NOMO-1 treated with DMSO at 0.1 percent for 48 hours (cell line): ENCODE measurements around the gene ZNF175.
A peak's percentile ranks its signal among the peaks of the same experiment; 100 is the strongest.

ENCODE experiments used
- DNase-seq: peaks from one replicate; lab custom pipeline; 2025; ENCODE audit not compliant: unreplicated experiment; lab: John Stamatoyannopoulos, UW

ZNF175 gene

DNA sequence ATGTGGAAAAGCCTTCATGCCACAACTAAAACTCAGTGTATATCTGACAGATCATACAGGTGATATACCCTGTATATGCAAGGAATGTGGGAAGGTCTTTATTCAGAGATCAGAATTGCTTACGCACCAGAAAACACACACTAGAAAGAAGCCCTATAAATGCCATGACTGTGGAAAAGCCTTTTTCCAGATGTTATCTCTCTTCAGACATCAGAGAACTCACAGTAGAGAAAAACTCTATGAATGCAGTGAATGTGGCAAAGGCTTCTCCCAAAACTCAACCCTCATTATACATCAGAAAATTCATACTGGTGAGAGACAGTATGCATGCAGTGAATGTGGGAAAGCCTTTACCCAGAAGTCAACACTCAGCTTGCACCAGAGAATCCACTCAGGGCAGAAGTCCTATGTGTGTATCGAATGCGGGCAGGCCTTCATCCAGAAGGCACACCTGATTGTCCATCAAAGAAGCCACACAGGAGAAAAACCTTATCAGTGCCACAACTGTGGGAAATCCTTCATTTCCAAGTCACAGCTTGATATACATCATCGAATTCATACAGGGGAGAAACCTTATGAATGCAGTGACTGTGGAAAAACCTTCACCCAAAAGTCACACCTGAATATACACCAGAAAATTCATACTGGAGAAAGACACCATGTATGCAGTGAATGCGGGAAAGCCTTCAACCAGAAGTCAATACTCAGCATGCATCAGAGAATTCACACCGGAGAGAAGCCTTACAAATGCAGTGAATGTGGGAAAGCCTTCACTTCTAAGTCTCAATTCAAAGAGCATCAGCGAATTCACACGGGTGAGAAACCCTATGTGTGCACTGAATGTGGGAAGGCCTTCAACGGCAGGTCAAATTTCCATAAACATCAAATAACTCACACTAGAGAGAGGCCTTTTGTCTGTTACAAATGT lies 16.4 kb downstream of the ZNF175 start:
- no peak for DNase-seq

DNA sequence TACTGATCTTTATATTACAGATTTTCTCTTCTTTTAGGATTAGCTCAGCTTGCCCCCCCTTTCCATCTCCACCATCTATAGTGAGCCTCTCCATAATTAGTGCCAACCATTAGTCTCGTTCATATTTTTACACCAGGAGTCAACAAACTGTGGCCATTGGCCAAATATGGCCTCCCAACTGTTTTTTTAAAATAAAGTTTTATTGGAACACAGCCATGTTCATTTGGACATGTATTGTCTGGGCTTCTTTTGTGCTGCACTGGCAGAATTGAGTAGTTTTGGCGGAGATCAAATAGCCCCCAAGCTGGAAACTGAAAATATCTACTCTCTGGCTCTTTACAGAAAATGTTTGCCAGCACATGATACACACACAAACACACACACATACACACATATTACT lies 18.4 kb downstream of the ZNF175 start:
- no peak for DNase-seq

DNA sequence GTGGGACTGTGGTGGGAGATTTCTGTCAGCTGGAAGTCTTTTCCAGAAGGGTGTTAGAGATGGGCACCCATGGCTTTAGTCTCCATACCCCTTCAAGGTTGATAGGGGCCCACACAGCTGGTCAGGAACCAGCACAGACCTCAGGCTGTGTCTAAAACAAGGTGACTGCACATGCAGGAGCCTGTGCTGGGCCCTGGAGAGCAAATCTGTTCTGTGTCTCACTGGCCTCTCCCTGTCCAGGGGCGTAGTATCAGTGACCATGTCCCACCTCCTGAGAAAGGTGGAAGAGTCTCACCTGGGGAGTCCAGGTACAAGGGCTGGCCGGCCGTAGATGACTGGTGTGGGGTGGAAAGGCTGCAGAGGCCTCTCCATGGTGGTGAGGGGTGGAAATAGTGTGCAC lies 19.4 kb downstream of the ZNF175 start:
- DNase-seq = no peak

DNA sequence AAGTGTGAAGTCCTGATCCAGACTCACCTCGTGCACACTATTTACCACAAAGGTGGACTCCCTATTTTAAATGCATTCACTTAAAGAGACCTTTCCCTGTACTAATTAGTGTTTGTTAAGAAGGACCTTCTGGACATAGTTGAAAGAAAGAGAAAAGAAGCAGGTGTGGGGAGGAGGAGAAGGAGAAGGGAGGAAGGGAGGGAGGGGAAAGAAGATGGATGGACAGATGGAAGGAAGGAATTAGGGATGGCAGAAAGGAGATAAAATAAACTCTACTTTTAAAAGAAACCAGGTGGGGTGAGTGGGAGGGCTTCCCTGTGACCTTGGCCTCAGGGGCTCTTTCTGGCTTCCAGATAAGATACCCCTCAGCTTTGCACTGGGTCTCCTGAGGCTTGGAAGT lies 21.4 kb downstream of the ZNF175 start:
- no peak for DNase-seq

DNA sequence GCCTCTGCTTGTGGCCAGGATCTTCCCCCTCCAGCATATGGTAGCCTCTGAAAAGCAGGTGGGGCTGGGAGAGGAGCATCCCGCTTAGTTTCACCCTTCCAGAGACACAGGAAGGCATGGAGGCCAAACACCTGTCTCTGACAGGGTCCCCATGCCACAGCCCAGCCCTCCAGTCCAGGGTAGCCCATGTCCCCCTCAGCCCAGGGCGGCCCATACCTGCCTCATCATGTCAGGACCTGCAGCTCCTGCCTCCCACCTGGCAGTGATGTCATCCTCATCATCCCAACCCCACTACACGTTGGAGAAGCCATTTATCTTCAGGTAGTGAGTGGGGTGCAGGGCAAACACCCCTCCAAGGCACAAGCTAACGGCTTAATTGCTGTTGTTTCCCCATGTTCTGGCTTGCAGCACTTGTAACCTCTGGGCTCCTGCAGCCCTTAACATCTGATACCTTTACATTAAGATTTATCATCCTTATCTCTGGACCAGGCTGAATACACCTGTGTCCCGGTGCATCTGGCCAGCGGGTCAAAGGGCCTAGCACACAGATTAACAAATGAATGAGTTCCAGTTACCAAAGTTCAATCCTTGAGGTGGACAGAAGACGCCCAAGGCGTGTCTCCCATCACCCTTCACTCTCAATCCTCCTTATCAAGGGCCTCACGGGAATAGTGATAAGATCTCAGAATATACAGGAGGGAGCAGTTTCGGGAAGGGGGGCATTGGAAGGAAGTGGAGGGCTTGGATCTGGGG lies 22.2 kb downstream of the ZNF175 start:
- DNase-seq = no peak

DNA sequence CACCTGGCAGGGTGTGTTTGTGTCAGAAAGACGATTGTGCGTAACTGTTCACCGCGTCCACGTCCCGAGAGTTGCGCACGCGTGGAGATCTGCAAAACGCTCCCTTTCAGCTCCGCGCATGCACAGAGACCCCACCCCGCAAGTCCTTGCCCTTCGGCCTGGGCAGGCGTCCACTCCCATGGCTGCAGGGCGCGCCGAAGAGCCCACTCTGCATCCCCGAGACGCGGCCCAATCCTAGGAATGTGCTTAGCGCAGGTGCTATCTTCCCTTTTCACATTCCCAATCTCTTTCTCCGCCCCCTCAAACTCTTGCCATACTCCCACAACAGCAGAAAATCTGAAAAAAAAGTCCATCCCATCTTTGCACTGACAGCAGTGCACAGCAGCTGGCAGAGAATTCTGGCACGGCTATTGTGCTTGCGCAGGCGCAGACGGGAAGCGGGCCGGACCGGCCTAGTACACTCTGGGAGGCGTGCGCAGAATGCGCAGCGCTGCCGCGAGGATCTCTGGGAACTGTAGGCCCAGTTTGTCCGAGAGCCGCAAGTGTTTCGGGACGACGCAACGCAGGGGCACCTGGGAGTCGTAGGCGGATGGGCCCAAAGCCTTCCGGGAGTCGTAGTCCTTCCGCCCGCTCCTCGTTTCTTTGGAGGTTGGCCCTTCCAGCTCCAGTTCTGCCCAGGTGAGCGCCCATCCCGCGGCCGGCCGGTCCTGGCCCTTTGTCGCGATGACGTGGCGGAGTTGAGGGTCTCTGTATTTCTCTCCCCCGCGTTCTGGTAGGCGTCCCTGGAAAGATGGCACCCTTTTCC lies 23.1 kb downstream of the ZNF175 start:
- DNase-seq = peak; percentile 97

DNA sequence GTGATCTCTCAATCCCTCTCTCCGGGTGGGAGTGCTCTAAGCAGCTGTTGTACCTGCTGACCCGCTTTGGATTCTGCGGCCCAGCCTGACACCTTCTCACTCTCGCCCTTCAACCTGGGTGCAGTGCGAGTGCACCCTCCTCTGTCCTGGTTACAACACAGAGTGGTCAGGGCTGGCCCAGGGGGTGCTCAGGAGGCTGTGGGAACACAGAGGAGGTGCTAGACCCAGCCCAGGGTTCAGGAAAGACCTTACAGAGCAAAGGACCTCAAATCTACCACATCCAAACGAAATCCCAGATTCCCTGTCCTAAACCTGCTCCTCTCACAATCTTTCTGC lies 23.7 kb downstream of the ZNF175 start:
- no peak for DNase-seq

DNA sequence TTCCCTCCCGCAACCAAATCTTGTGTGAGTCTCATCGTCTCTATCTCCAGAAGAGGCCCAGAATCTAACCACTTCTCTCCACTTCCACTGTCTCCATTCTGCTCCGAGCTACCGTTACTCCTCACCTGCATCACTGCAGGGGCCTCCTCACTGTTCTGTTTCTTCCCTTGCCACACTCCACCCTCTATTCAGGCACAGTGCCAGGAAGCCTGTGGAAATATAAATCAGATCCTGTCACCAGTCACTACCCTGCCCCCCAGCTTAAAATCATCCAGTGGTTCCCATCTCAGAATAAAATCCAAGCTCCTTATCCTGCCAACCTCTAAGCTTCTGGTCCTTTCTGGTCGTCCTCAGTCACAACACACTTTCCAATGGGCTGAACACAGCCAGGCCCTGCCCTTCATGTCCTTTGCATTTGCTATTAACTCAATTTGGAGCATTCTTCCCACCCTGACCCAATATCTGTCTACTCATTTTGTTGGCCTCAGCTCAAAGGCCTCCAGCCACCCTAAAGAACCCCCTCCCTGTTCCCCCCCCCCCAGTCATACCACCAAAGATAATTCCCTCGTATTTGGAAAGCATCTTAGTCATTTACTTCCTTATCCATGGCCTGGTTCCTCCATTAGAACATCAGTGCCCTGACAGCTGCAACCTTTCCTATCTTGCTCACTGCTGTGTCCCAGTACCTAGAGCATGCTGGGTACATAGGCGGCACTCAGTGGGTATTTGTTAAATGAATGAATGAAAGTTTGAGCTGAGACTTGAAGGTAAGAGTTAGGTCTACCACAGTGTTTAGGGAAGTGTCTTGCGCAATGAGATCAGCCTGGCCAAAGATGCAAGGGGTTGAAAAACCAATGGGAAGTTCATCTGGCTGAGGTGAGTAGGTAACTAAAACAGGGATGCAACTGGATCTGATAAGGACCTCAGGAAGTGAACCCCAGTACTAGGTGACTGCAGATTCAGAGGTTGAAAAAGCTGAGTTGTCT lies 24.4 kb downstream of the ZNF175 start:
- peak; percentile 25 for DNase-seq

DNA sequence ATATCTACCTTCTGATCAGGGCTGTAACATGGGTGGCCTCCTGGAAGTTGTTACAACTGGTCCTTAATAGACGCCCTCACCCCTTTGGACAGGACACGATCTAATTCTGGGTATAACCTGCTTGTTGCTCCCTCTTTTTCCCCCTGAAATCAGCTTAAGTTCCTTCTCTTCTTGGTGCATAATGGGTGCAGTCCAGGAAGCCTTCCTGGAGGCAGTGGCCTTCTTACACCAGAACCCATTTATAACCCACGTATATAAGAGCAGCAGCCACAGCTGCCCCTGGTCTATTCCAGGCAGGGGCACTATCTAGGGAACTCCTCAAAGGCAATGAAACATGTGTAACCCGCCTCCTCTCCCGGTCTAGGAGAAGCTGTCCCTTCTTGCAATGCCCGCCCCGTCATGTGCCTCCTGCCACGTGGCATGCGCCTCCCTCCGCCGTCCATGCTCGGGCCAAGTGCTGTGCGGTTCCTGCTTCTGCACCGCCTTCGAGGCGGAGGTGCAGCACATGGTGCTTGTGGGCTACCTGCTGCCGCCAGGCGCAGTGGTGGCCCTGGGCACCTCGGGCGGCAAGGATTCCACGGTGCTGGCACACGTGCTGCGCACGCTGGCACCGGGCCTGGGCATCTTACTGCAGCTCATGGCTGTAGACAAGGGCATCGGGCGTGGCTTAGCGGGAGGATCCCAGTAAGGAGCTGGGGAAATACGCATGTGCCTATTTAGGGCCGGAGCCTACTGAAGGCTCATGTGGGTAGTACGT lies 27.3 kb downstream of the ZNF175 start:
- no peak for DNase-seq

DNA sequence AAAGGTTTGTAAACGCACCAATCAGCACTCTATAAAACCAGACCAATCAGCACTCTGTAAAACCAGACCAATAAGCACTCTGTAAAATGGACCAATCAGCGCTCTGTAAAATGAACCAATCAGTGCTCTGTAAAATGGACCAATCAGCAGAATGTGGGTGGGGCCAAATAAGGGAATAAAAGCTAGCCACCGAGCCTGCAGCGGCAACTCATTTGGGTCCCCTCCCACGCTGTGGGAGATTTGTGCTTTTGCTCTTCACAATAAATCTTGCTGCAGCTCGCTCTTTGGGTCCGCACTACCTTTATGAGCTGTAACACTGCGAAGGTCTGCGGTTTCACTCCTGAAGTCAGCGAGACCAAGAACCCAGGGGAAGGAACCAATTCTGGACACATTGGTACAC lies 28.0 kb downstream of the ZNF175 start:
- DNase-seq = no peak

DNA sequence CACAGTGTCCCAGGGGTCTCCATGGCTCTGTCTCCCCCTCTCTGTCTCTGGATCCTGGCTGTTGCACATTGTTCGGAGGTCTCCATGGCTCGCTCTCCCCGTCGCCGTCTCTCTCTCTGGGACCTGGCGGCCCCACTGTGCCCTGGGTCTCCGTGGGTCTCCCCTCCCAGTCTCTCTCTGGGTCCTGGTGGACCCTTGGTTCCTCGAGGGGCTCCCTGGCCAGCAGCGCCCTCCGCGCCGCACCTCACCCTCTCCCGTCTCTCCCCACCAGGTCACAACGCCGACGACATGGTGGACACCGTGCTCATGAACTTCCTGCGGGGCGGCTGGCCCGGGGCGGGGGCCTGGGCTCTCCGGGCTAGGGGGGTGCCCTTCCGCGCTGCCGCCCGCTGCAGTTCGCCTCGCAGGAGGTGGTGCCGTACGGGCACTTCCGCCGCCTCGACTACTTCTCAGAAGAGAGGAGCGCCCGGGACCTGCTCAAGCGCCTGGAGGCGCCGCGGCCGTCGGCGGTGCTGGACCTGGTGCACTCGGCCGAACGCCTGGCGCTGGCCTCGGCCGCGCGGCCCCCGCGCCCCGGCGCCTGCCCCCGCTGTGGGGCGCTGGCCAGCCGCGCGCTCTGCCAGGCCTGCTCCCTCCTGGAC lies 30.0 kb downstream of the ZNF175 start:
- no peak for DNase-seq

DNA sequence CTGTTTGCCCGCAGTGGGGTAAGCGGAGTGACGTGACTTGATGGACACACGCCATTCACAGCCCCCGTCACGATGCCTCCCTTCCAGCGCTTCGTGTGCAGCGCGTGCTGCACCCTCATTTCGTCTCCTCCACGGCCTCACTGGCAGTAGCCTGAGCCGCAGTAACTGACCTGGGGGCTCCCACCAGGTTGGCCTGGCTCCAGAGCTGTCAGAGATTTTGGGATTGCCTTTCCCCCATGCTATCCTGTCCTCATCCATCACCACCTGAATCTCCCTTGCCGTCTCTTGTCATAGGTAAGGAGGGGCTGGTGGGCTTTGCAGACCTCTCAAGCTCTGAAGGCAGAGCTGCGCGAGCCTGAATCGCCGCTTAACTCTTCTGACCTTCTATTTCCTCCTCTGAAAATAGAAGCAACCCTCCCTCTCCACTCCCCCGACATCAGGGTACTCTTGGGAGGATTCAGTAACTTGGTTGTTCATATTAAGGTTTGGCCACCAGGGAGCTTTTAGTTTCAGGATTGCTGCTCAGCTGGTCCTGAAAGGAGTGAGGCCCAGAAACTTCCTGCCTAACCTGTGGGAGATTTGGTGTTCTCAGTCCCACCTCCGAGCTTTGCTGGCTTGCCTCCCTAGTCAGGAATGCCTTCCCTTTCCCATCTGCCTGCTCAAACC lies 31.2 kb downstream of the ZNF175 start:
- DNase-seq = no peak

DNA sequence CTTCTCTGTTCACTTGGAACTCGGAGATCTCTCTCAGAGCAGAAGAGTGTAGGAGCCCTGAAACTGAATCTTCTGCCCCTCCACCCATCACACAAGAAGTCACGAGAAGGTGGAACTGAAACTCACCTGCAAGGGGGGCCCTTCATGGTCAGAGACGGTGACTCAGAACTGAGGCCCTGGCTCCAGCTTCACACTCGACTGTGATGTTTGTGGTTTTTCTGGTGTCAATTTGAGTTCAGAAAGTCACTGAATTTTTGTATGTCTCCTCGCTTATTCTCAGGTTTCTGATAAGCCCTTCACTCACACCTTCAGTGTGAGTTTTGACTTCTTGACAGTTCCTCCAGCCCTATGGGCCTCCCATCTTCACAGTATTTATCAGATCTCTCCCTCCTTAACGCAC lies 36.0 kb downstream of the ZNF175 start:
- DNase-seq = peak; percentile 87

DNA sequence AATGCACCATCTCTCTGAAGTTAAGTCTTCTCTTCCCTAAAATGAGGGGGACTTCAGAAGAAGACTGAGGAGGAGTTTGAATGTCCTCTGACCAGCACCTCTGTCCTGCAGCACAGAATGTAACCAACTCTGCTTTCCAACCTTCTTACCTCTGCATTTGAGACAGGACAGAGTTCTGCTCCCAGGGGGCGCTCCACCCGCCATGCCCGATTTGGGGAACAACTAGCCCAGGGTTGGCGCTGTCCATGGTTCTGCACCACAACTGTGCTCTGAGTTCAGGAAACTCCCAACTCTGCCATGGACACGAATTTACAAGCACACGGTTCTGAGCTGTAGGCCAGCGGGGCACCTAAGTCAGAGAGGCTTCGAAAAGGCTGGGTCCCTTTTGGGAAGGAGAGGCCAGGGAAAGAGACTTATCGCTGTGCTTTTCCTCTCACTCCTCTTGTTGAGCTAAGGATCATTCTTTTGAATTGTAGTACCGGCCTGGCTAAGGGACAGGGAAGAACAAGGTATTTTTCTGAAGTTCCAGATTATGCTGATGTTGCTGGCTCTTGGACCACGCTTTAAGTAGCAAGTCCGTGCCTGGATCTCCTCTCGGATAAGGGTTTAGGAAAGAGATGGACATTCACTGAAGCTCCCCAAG lies 37.0 kb downstream of the ZNF175 start:
- DNase-seq = peak; percentile 60

DNA sequence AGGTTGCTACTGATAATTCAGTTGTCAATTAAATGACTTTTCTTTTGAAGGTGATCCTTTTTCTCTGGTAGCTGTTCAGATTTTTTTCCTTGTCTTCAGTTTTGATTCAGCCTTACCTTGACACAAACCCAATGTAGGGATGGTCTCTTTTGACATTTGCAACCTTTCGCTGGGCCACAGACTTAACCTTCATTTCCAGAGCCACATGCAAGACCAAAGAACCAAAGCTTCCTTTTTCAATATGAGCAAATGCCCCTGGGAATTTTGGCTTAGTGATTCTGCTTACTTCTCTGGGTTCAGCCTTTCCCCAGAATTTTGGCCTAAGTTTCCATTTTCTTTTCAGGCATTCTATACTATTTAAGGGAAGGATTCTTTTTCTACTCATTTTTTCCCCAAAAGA lies 39.5 kb downstream of the ZNF175 start:
- no peak for DNase-seq

DNA sequence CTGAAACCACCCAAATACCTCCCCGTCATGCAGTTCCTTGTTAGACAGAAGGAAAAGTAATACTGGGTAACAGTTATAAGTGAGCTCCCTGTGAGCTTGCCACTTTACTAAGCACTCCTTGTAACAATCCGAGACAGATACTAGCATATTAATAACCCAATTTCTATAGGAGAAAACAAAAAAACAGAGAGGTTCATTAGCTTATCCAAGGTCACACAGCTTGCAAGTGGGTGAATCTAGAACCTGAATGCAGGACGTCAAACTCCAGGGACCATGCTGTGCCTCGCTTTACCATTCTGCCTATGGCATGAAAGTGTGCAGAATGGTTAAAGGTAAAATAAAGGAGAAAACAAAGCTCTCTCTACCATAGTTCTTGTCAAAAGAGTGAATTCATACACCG lies 43.7 kb downstream of the ZNF175 start:
- DNase-seq = no peak

DNA sequence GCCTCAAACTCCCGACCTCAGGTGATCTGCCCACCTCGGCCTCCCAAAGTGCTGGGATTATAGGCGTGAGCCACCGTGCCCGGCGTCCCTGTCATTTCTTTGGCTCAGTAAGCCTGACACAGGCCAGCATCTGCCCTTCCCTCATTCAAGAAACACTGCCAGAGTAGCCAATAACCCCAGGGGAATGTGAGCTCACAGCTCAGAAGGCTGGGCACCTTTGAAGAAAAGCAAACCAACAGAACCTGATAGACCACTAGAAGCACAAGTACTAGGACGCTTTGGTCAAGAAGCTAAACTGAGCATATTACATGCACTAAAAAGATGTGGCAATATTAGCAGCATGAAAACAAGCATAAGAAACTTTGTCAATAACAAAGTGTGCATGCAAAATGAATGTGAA lies 44.9 kb downstream of the ZNF175 start:
- no peak for DNase-seq

DNA sequence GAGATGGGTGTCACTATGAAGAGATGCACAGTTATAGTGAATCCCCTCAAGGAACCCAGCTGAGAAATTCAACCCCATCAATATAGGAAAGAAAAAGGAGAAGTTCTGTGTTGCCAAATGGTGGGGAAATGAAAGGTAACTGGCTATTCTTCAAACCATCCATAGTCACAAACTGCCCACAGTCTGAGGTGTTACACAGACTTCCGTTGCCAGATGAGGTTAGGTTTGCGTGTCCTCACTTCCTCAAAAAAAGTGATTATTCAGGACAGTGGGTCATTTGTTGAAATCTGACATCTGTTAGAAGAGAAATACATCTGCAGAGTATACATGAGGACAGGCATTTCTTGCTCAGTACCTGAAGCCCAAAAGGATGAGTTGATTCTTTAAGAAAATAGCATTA lies 50.1 kb downstream of the ZNF175 start:
- peak; percentile 97 for DNase-seq
